22Rv1 (cell line): Measurements from ENCODE around the gene PARD3B.

Experiments
- H3K27ac ChIP-seq: fragments of 450-650 bp; 2 replicates; pipeline ENCODE4 v1.5.1; 2017
- CTCF ChIP-seq: fragments of 450-650 bp; IDR thresholded peaks from 2 replicates; pipeline ENCODE4 v1.5.1; 2017; ENCODE audit warnings: mild to moderate bottlenecking
- ZFX ChIP-seq: fragments of 450-650 bp; IDR thresholded peaks from 2 replicates; pipeline ENCODE4 v1.6.1; 2017; ENCODE audit warnings: antibody characterized with exemption, borderline replicate concordance

The PARD3B gene

GRCh38 chr2:205460217-205460616, 914.9 kb downstream of the PARD3B start:
- H3K27ac ChIP-seq: no peak overlapping the region
- TF ChIP-seq CTCF (no peak), ZFX (no peak)

DNA sequence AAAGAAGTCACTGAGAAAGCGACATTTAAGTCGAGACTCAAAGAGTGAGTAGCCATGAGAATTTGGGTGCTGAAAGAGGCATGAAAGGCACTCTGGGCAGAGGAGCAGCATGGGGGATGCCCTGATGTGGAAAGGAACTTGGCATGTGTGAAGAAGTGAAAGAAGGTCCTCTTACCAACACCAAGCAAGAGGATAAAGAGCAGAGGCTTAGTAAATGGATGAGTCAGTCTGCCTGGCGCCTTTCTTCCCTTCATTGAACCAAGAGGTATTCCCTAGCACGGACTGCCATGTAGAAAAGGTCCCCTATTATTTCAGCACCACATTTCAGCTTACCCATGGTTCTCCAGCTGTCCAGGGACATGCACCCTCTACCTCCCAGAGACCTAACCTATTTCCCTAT, 915.9 kb downstream of the PARD3B start:
- no peak overlapping the region for H3K27ac ChIP-seq
- TF ChIP-seq CTCF: no peak
- no peak for TF ChIP-seq ZFX

GRCh38 chr2:205461678-205462665, 916.7 kb downstream of the PARD3B start:
- no peak for TF ChIP-seq CTCF
- TF ChIP-seq ZFX: no peak
- H3K27ac ChIP-seq: no peak overlapping the region

DNA sequence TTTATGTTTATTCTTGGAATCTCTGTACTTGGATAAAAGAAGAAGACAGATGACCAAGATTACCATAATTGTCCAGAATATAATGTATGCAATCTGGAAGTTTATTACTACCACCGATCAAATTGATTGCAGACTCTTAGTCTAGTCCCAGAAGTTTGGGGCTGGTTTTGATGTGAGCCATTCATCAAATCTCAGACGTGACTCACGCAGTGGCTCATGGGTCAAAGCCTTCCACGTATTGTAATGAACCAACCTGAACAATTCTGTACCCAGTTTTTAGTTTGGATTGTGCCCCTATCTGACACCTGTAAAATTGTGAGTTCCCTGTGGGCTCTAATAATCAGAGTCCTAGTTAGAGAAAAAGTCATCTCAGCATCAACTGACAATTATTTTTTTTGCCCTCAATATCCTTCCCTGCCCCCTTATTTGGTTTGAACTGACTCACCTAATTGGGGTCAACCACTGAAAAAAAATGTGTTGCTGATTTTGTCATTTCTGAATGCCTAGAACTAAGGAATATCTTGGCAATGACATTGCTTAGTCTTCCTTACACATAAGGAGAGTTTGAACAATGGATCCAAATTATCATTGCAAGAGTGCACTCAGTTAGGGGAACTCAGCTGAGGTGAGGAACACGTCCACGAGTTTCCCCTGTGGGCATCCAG, 917.5 kb downstream of the PARD3B start:
- no peak overlapping the region for H3K27ac ChIP-seq
- TF ChIP-seq CTCF (no peak), ZFX (no peak)

- H3K27ac ChIP-seq: no peak overlapping the region
- TF ChIP-seq ZFX (no peak), CTCF (no peak)
These were observed 918.3 kb downstream of the PARD3B start for GRCh38 chr2:205463466-205464025.

DNA sequence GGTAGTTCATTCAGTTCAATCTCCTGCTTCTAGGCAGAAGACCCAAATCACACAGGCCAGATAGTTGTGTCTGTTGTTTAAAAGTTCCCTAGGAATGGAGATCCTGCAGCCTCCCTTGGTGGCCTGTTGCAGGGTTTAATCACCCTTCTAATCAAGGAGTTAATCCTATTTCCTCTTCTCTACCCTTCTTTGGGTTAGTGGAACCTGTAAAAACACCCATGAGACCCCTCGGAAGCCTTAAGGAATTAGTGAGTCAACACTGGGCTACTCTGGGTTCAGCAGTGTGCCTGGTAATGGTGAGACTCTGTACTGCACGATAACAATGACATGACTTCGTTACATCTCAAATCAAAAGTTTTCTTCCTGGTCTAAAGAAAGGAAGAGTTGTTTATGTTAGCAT, 919.4 kb downstream of the PARD3B start:
- H3K27ac ChIP-seq: no peak overlapping the region
- TF ChIP-seq ZFX: no peak
- TF ChIP-seq CTCF: no peak

- no peak overlapping the region for H3K27ac ChIP-seq
- no peak for TF ChIP-seq CTCF
- TF ChIP-seq ZFX: no peak
These were observed 920.5 kb downstream of the PARD3B start for GRCh38 chr2:205465791-205466190.
